HFF-Myc (cell line): ENCODE results near the gene MAPRE2.

Experiments
- DNase-seq: peaks from one replicate; pipeline ENCODE4 v3.0.0-alpha.2; 2011; ENCODE audit warnings: low read depth; ENCODE audit errors: extremely low read depth
- H3K4me3 ChIP-seq: replicated peaks from 2 replicates; pipeline ENCODE4 v1.5.1; 2011; ENCODE audit warnings: low read depth, mild to moderate bottlenecking, control low read depth, low read length
- TF ChIP-seq, protein P1 (sequence below): IDR thresholded peaks from 2 replicates; pipeline ENCODE4 v1.5.1; 2012; ENCODE audit warnings: mild to moderate bottlenecking, low read depth, low read length, control low read depth; ENCODE audit errors: missing control alignments

Gene MAPRE2

DNA sequence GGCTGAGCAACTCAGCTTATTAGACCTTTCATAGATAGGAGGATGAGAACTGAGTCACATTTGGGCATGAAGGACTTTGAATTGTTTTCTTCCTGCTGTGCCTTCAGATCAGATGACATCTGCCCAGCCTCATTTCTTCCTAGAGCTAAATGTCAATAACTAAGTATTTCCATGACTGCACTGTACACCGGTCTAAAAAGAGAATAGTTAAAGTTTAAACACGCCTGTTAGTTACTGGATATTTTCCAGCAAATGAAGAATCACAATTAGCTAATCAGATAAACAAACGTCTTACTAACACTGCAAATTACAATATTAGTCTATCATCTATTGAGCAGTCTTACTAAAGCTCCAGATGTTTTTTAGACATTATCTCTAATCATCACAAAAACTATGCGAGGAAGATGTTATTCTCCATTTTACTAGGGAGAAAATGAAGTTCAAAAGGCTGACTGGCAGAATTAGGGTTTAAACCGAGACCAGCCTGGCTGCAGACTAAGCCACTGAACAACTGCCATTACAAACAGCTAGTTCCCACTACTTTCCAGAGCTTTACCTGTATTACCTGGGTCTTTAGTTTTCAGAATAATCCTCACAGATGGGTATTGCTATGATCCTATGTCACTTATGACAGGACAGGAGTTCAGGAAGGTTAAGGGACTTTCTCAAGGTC is 130.2 kb downstream of the MAPRE2 start:
- no peak overlapping the region for H3K4me3 ChIP-seq
- no peak for DNase-seq
- TF ChIP-seq, protein P1, sequence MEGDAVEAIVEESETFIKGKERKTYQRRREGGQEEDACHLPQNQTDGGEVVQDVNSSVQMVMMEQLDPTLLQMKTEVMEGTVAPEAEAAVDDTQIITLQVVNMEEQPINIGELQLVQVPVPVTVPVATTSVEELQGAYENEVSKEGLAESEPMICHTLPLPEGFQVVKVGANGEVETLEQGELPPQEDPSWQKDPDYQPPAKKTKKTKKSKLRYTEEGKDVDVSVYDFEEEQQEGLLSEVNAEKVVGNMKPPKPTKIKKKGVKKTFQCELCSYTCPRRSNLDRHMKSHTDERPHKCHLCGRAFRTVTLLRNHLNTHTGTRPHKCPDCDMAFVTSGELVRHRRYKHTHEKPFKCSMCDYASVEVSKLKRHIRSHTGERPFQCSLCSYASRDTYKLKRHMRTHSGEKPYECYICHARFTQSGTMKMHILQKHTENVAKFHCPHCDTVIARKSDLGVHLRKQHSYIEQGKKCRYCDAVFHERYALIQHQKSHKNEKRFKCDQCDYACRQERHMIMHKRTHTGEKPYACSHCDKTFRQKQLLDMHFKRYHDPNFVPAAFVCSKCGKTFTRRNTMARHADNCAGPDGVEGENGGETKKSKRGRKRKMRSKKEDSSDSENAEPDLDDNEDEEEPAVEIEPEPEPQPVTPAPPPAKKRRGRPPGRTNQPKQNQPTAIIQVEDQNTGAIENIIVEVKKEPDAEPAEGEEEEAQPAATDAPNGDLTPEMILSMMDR: no peak

GRCh38 chr18:35172009-35172408 is 130.8 kb downstream of the MAPRE2 start:
- no peak overlapping the region for H3K4me3 ChIP-seq
- TF ChIP-seq, protein P1: no peak
- no peak for DNase-seq

- H3K4me3 ChIP-seq: no peak overlapping the region
- no peak for DNase-seq
- TF ChIP-seq, protein P1: no peak
Measured at GRCh38 chr18:35172451-35173035, 131.3 kb downstream of the MAPRE2 start.

DNA sequence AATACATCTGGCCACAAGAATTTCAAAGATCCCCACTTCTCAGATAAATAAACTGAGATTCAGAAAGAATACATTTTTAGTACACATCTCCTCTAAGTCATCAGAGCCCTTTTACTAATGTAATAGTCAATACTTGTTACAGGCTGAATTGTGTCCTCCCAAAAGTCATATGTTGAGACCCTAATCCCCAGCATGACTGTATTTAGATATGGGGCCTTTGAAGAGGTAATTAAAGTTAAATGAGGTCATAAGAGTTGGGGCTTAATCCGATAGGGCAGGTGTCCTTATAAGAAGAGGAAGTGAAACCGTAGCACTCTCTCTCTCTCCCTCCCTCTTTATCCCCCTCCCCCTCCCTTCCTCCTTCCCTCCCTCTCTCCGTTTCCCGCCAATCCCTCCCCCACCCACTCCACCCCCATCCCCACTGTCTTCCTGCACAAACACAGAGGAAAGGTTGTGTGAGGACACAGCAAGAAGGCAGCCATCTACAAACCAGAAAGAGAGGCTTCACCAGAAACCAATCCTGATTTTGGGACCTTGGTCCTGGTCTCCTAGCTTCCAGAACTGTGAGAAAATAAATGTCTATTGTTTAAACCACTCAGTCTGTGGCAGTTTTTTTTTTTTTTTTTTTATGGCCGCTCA is 133.0 kb downstream of the MAPRE2 start:
- TF ChIP-seq, protein P1: no peak
- DNase-seq: no peak
- no peak overlapping the region for H3K4me3 ChIP-seq

DNA sequence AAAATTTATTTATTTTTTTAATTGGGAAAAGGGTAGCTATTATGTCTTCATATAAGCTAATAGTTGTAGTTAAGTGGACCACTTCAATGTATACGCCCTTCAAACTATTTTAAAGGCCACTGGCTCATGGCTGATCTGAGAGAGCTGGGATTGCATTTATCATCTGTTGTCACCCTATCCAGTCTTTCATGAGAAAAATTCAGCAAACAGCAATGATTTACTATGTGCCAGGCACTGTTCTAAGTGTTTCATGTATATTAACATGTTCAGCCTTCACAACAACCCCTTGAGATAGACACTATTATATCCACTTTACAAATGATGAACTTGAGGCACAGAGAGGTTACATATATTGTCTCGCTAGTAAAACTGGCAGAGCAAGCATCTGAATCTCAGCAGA is 133.5 kb downstream of the MAPRE2 start:
- TF ChIP-seq, protein P1: no peak
- no peak overlapping the region for H3K4me3 ChIP-seq
- DNase-seq: no peak

GRCh38 chr18:35176925-35177324 is 135.7 kb downstream of the MAPRE2 start:
- no peak for DNase-seq
- TF ChIP-seq, protein P1: no peak
- H3K4me3 ChIP-seq: no peak overlapping the region
